HepG2 (cell line): ENCODE data around the gene MSH4. TPM values are rescaled to one million over a fixed set of nuclear protein-coding genes. Genes with fewer than 3 reads are reported as not detected.

Experiments
- ATAC-seq: fragments of 200-7000 bp; cut with Tn5 transposase; 3 replicates; pipeline ENCODE4 v1.9.1; 2020; ENCODE audit warnings: mild to moderate bottlenecking, moderate library complexity
- BruUV-seq: library from RNA; stranded (reverse); fragments of 400-500 nt; replicated peaks from 2 replicates; lab custom pipeline; 2021; lab: Mats Ljungman, UMichigan
- CTCF ChIA-PET: fragments of 300-600 bp; formaldehyde crosslinking; extraction: SDS; loops from one replicate; lab custom pipeline; 2021; ENCODE audit warnings: low total read pairs, inconsistent platforms, low intra/inter-chr PET ratio; lab: Yijun Ruan, JAX
- POLR2A ChIA-PET: fragments of 350-600 bp; sonication (Branson Sonifier 250); formaldehyde crosslinking; loops from one replicate; lab custom pipeline; 2020; ENCODE audit warnings: antibody characterized with exemption, inconsistent platforms; lab: Yijun Ruan, JAX
- DNase-seq: peaks from one replicate; pipeline ENCODE4 v3.0.0-alpha.2; 2015; ENCODE audit warnings: low spot score
- FAIRE-seq: peaks from 3 replicates; lab custom pipeline; 2011; peaks lifted over from hg19 to GRCh38; lab: Jason Lieb, UNC
- H2AFZ ChIP-seq: one replicate; pipeline ENCODE4 v1.6.1; 2011; ENCODE audit warnings: low read length, inconsistent platforms
- H3K27ac ChIP-seq: fragments of 300-600 bp; 3 replicates; pipeline ENCODE4 v1.8.0; 2011; ENCODE audit warnings: mixed run types, mild to moderate bottlenecking, mixed read lengths, low read length, inconsistent platforms; ENCODE audit not compliant: insufficient read depth; ENCODE audit errors: extremely low read length
- H3K27me3 ChIP-seq, 2 experiments: fragments of 200-600 bp in 1 of 2; 2 replicates in 1 of 2; 3 replicates in 1 of 2; pipeline versions ENCODE4 v1.6.0 to v1.8.0; 2011; ENCODE audit warnings: low read length in 2 of 2, mild to moderate bottlenecking in 2 of 2, moderate library complexity in 2 of 2, inconsistent platforms in 1 of 2; ENCODE audit not compliant: insufficient read depth in 2 of 2, control insufficient read depth in 1 of 2
- H3K36me3 ChIP-seq, 2 experiments: fragments of 200-600 bp in 1 of 2; replicated peaks in 1 of 2; 2 replicates in 1 of 2; 3 replicates in 1 of 2; pipeline versions ENCODE4 v1.5.1 to v1.8.0; 2011; ENCODE audit warnings: low read length in 2 of 2, inconsistent platforms in 1 of 2; ENCODE audit not compliant: insufficient read depth in 2 of 2, control insufficient read depth in 1 of 2
- H3K4me1 ChIP-seq: 2 replicates; pipeline ENCODE4 v1.5.1; 2012; ENCODE audit warnings: low read length, inconsistent platforms; ENCODE audit not compliant: insufficient read depth
- H3K4me2 ChIP-seq: 2 replicates; pipeline ENCODE4 v1.6.0; 2011; ENCODE audit warnings: low read depth, low read length, inconsistent platforms
- H3K4me3 ChIP-seq, 3 experiments: fragments of 200-600 bp in 1 of 3; sonication (generic), shearing (Covaris generic) in 1 of 3; replicated peaks in 1 of 3; 2 replicates each; pipeline ENCODE4 v1.5.1; 2011 to 2016; ENCODE audit warnings: low read length in 3 of 3, inconsistent platforms in 2 of 3, low read depth in 2 of 3, mild to moderate bottlenecking in 2 of 3, control low read depth in 1 of 3, mixed read lengths in 1 of 3; ENCODE audit not compliant: insufficient read depth in 1 of 3
- H3K79me2 ChIP-seq: one replicate; pipeline ENCODE4 v1.6.1; 2011; ENCODE audit warnings: low read length, inconsistent platforms; ENCODE audit not compliant: insufficient read depth
- H3K9ac ChIP-seq: 2 replicates; pipeline ENCODE4 v1.6.0; 2011; ENCODE audit warnings: mild to moderate bottlenecking, low read depth, low read length, inconsistent platforms; ENCODE audit not compliant: insufficient read depth
- H3K9me3 ChIP-seq: 2 replicates; pipeline ENCODE4 v1.5.1; 2012; ENCODE audit warnings: mild to moderate bottlenecking, low read length
- H4K20me1 ChIP-seq: 2 replicates; pipeline ENCODE4 v1.6.0; 2011; ENCODE audit warnings: inconsistent platforms, mild to moderate bottlenecking, low read length, moderate library complexity; ENCODE audit not compliant: insufficient read depth
- ARID3A ChIP-seq: IDR thresholded peaks from 2 replicates; pipeline ENCODE4 v1.6.1; 2012; ENCODE audit warnings: low read depth, low read length, improper control_type of control experiment
- ARID5B ChIP-seq: IDR thresholded peaks from 2 replicates; pipeline ENCODE4 v1.4.0; 2020; ENCODE audit warnings: mild to moderate bottlenecking, missing genetic modification reagents
- DBP ChIP-seq: sonication (generic); formaldehyde crosslinking; IDR thresholded peaks from 2 replicates; pipeline ENCODE4 v1.4.0; 2020; ENCODE audit warnings: missing genetic modification reagents; ENCODE audit errors: not compliant biosample characterization
- FOXA3 ChIP-seq: IDR thresholded peaks from 2 replicates; pipeline ENCODE4 v1.6.1; 2016; ENCODE audit warnings: missing genetic modification reagents, missing compliant biosample characterization
- NFRKB ChIP-seq: fragments of 450-650 bp; IDR thresholded peaks from 2 replicates; pipeline ENCODE4 v1.6.1; 2017
- PBX2 ChIP-seq: IDR thresholded peaks from 2 replicates; pipeline ENCODE4 v1.6.1; 2016; ENCODE audit warnings: control low read depth
- ZBTB39 ChIP-seq: sonication (generic); formaldehyde crosslinking; IDR thresholded peaks from 2 replicates; pipeline ENCODE4 v1.5.0; 2020; ENCODE audit warnings: missing genetic modification reagents
- ZNF607 ChIP-seq: sonication (generic); formaldehyde crosslinking; IDR thresholded peaks from 2 replicates; pipeline ENCODE4 v1.5.1; 2020; ENCODE audit warnings: missing genetic modification reagents, mild to moderate bottlenecking, borderline replicate concordance
- WGBS: methylation state at CpG from one replicate; pipeline ENCODE4 v1.1.6; 2017; ENCODE audit warnings: low lambda C conversion rate; 5-methylcytosine and 5-hydroxymethylcytosine counted together
- in situ Hi-C: cut with HindIII; loops from 2 replicates; pipeline ENCODE4 v1.10.0; 2017; ENCODE audit warnings: low pct_unique_long_range_greater_than_20kb; ENCODE audit not compliant: extremely low pct_ligation_motif_present
- intact Hi-C: fragments of 100-400 bp; cut with micrococcal nuclease; formaldehyde crosslinking; loops from one replicate; pipeline ENCODE4 v1.10.0; 2022; ENCODE audit not compliant: unreplicated experiment
- polyA plus RNA-seq, 8 experiments: library from polyadenylated mRNA; depleted of rRNA in 3 of 8; stranded (reverse) in 7 of 8; unstranded in 1 of 8; fragments of >200 nt; fragmentation: Illumina TruSeq in 4 of 8; extraction: Trizol in 4 of 8; gene quantifications; 2 replicates each; pipeline versions ENCODE4 v1.2.1 to v1.2.3, GENCODE V29; 2011 to 2016; ENCODE audit warnings: low read depth in 4 of 8, missing spikeins in 1 of 8, mixed read lengths in 1 of 8; ENCODE audit not compliant: insufficient read depth in 1 of 8
- total RNA-seq, 5 experiments: library from RNA; depleted of rRNA; stranded (reverse); fragments of >200 nt; fragmentation: Illumina TruSeq; extraction: Trizol; gene quantifications; 2 replicates each; pipeline ENCODE4 v1.2.3, GENCODE V29; 2016; ENCODE audit warnings: low read depth in 1 of 5

Gene MSH4
- total and polyA plus RNA-seq, 2 of the 13 experiments (the other 11 are each of a cell fraction or from before 2014, with no cell fraction given): 0.01 to 0.09 TPM

- FAIRE-seq: no peak
- intact Hi-C loops: no loop called here
- Histone ChIP-seq H3K27me3 (no peaks in the 10 kb centered on the region), H4K20me1 (no peaks in the 10 kb centered on the region), H3K4me1 (peaks cover 9% of the 10 kb centered on the region; the same call in 1 of the 2 replicates), H3K9me3 (no peaks in the 10 kb centered on the region), H3K9ac (no peak overlapping the region), H3K4me2 (no peak overlapping the region), H3K27ac (no peak overlapping the region), H3K4me3 (no peak overlapping the region), H3K79me2 (no peaks in the 10 kb centered on the region), H2AFZ (no peak overlapping the region), H3K36me3 (no peaks in the 10 kb centered on the region)
- ChIA-PET POLR2A (interaction anchor here (1.0 kb wide), 1 partner anchor 26 kb away, joined by 3 read pairs; the partner anchor contains the start of gene RABGGTB), CTCF (no interaction called here)
- in situ Hi-C loops: no loop called here
- WGBS: 36% methylated on average over 3 of the region's 3 CpGs
- DNase-seq: no peak
- BruUV-seq: no TSS peak
- ATAC-seq: peak; percentile 74
- TF ChIP-seq ARID3A: peak; percentile 33; the same call in 1 of the 2 replicates
- TF ChIP-seq PBX2 (CRISPR knock-in tag): no peak
- TF ChIP-seq FOXA3: peak; percentile 50; the same call in 1 of the 2 replicates
- TF ChIP-seq ZBTB39 (CRISPR knock-in tag): no peak
- TF ChIP-seq DBP (CRISPR knock-in tag): no peak
- TF ChIP-seq ZNF607 (CRISPR knock-in tag): no peak
- TF ChIP-seq NFRKB: no peak
- TF ChIP-seq ARID5B: 0 out of 2 replicates have a peak, but pooled peaks have one; percentile 21
These were observed 15.4 kb downstream of the MSH4 start for GRCh38 chr1:75812065-75812464.
